Osteoblast (primary cell): ENCODE measurements around the gene SERPINF2. TPM values are rescaled to one million over a fixed set of nuclear protein-coding genes. Genes with fewer than 3 reads are reported as not detected.

Experiments used
- DNase-seq: peaks from one replicate; pipeline ENCODE4 v3.0.0; 2011; ENCODE audit warnings: low spot score, mixed read lengths; ENCODE audit not compliant: insufficient read length; ENCODE audit errors: missing footprints
- H2AFZ ChIP-seq: 2 replicates; pipeline ENCODE4 v1.6.0; 2011; ENCODE audit warnings: mild to moderate bottlenecking, low read length
- H3K27ac ChIP-seq: 2 replicates; pipeline ENCODE4 v1.5.1; 2011; ENCODE audit warnings: mild to moderate bottlenecking, low read depth, low read length, moderate library complexity
- H3K27me3 ChIP-seq: 2 replicates; pipeline ENCODE4 v1.6.0; 2012; ENCODE audit warnings: mild to moderate bottlenecking, control low read depth, inconsistent platforms, low read length, moderate library complexity; ENCODE audit not compliant: insufficient read depth
- H3K36me3 ChIP-seq: 2 replicates; pipeline ENCODE4 v1.5.1; 2011; ENCODE audit warnings: mild to moderate bottlenecking, low read length, control low read depth, moderate library complexity; ENCODE audit not compliant: insufficient read depth
- H3K4me1 ChIP-seq: 2 replicates; pipeline ENCODE4 v1.5.1; 2011; ENCODE audit warnings: mild to moderate bottlenecking, low read length, control low read depth, moderate library complexity; ENCODE audit not compliant: insufficient read depth
- H3K4me2 ChIP-seq: 2 replicates; pipeline ENCODE4 v1.6.0; 2011; ENCODE audit warnings: mild to moderate bottlenecking, low read length; ENCODE audit not compliant: insufficient read depth
- H3K4me3 ChIP-seq: fragments of 200-600 bp; sonication (generic); 3 replicates; pipeline ENCODE4 v1.5.1; 2012; ENCODE audit warnings: mild to moderate bottlenecking, low read length, inconsistent platforms; ENCODE audit not compliant: insufficient read depth
- H3K79me2 ChIP-seq: 2 replicates; pipeline ENCODE4 v1.6.0; 2012; ENCODE audit warnings: mild to moderate bottlenecking, low read length, control low read depth, inconsistent platforms; ENCODE audit not compliant: insufficient read depth
- H3K9me3 ChIP-seq: 2 replicates; pipeline ENCODE4 v1.5.1; 2011; ENCODE audit warnings: low read depth, low read length, control low read depth
- H4K20me1 ChIP-seq: 2 replicates; pipeline ENCODE4 v1.6.0; 2012; ENCODE audit warnings: mild to moderate bottlenecking, low read length, control low read depth; ENCODE audit not compliant: insufficient read depth
- total RNA-seq: library from RNA; depleted of rRNA; stranded (reverse); fragments of >200 nt; gene quantifications from 2 replicates; pipeline ENCODE4 v1.2.3, GENCODE V29; 2012
- TF ChIP-seq, protein P1 (sequence below): IDR thresholded peaks from 2 replicates; pipeline ENCODE4 v1.5.1; 2011; ENCODE audit warnings: mild to moderate bottlenecking, low read depth, low read length, moderate library complexity; ENCODE audit errors: extremely low read depth

SERPINF2 gene
- total RNA-seq, 1 donor: under 0.01 TPM

DNA sequence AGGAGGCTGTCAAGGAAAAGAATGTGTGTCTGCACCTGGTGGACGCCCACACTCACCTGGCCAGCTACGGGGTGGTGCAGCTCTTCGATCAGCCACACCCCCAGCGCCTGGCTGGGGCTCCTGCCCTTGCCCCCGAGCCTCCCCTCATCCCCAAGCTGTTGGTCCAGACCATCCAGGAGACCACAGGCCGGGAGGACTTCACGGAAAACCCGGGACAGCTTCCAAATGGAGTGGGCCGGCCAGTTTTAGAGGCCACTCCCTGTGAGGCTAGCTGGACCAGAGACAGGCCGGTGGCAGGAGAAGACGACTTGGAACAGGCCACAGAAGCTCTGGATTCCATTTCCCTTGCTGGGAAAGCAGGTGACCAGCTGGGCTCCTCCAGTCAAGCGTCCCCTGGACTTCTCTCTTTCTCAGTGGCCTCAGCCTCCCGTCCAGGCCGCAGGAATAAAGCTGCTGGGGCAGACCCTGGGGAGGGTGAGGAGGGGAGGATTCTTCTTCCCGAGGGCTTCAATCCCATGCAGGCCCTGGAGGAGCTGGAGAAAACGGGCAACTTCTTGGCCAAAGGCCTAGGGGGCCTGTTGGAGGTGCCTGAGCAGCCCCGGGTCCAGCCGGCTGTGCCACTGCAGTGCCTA is 15.9 kb upstream of the SERPINF2 start:
- DNase-seq: no peak
- H3K9me3 ChIP-seq: no peaks in the 10 kb centered on the region
- no peaks in the 10 kb centered on the region for H3K27me3 ChIP-seq
- no peak overlapping the region for H3K27ac ChIP-seq
- no peak overlapping the region for H3K4me2 ChIP-seq
- peaks cover 7% of the 10 kb centered on the region for H4K20me1 ChIP-seq
- TF ChIP-seq, protein P1, sequence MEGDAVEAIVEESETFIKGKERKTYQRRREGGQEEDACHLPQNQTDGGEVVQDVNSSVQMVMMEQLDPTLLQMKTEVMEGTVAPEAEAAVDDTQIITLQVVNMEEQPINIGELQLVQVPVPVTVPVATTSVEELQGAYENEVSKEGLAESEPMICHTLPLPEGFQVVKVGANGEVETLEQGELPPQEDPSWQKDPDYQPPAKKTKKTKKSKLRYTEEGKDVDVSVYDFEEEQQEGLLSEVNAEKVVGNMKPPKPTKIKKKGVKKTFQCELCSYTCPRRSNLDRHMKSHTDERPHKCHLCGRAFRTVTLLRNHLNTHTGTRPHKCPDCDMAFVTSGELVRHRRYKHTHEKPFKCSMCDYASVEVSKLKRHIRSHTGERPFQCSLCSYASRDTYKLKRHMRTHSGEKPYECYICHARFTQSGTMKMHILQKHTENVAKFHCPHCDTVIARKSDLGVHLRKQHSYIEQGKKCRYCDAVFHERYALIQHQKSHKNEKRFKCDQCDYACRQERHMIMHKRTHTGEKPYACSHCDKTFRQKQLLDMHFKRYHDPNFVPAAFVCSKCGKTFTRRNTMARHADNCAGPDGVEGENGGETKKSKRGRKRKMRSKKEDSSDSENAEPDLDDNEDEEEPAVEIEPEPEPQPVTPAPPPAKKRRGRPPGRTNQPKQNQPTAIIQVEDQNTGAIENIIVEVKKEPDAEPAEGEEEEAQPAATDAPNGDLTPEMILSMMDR: no peak
- no peak overlapping the region for H2AFZ ChIP-seq
- H3K36me3 ChIP-seq: peaks cover 18% of the 10 kb centered on the region
- peaks cover 11% of the 10 kb centered on the region for H3K4me1 ChIP-seq
- H3K4me3 ChIP-seq: no peak overlapping the region
- peaks cover 45% of the 10 kb centered on the region for H3K79me2 ChIP-seq

DNA sequence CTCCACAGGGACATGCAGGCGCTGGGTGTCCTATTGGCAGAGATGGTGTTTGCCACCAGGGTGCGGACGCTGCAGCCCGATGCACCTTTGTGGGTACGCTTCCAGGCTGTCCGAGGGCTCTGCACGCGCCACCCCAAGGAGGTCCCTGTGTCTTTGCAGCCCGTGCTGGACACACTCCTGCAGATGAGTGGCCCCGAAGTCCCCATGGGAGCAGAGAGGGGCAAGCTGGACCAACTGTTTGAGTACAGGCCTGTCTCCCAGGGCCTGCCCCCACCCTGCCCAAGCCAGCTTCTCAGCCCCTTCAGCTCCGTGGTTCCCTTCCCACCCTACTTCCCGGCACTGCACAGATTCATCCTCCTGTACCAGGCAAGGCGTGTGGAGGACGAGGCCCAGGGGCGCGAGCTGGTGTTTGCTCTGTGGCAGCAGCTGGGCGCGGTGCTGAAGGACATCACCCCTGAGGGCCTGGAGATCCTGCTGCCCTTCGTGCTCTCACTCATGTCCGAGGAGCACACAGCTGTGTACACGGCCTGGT is 15.3 kb upstream of the SERPINF2 start:
- H4K20me1 ChIP-seq: peaks cover 7% of the 10 kb centered on the region
- DNase-seq: no peak
- peaks cover 18% of the 10 kb centered on the region for H3K36me3 ChIP-seq
- H3K27ac ChIP-seq: no peak overlapping the region
- H2AFZ ChIP-seq: no peak overlapping the region
- no peak overlapping the region for H3K4me3 ChIP-seq
- no peaks in the 10 kb centered on the region for H3K27me3 ChIP-seq
- no peaks in the 10 kb centered on the region for H3K9me3 ChIP-seq
- H3K4me1 ChIP-seq: peaks cover 11% of the 10 kb centered on the region
- TF ChIP-seq, protein P1: no peak
- H3K4me2 ChIP-seq: no peak overlapping the region
- H3K79me2 ChIP-seq: peaks cover 45% of the 10 kb centered on the region

DNA sequence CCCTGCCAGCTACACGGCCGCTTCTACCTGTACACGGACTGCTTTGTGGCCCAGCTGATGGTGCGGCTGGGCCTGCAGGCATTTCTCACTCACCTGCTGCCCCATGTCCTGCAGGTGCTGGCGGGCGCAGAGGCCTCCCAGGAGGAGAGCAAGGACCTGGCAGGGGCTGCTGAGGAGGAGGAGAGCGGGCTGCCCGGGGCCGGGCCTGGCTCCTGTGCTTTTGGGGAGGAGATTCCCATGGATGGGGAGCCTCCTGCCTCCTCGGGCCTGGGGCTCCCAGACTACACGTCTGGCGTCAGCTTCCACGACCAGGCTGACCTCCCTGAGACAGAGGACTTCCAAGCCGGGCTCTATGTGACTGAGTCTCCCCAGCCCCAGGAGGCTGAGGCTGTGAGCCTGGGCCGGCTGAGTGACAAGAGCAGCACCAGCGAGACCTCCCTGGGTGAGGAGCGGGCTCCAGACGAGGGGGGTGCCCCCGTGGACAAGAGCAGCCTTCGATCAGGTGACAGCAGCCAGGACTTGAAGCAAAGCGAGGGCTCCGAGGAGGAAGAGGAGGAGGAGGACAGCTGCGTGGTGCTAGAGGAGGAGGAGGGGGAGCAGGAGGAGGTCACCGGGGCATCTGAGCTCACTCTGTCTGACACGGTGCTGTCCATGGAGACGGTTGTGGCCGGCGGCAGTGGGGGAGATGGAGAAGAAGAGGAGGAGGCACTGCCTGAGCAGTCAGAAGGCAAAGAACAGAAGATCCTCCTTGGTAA is 14.6 kb upstream of the SERPINF2 start:
- no peaks in the 10 kb centered on the region for H3K27me3 ChIP-seq
- H2AFZ ChIP-seq: no peak overlapping the region
- TF ChIP-seq, protein P1: no peak
- H3K9me3 ChIP-seq: no peaks in the 10 kb centered on the region
- peaks cover 7% of the 10 kb centered on the region for H4K20me1 ChIP-seq
- no peak for DNase-seq
- H3K79me2 ChIP-seq: peaks cover 45% of the 10 kb centered on the region
- peaks cover 8% of the 10 kb centered on the region for H3K4me1 ChIP-seq
- peaks cover 21% of the 10 kb centered on the region for H3K36me3 ChIP-seq
- H3K4me2 ChIP-seq: no peak overlapping the region
- H3K27ac ChIP-seq: no peak overlapping the region
- H3K4me3 ChIP-seq: no peak overlapping the region

DNA sequence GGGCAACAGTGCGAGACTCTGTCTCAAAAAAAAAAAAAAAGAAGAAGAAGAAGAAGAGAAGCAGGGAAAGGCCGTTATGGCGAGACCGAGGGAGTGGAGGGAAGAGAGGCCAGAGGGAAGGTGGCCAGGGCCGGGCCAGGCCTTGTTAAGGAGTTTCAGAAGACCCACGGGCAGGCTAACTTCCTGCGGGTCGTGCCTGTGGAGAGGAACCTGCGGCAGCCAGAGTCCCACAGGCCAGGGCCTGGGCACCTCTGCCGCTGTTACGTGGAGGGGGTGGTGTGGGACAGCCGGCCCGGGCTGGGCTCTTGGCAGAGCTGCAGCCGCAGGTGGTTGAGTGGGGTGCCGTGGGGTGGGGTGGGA is 12.7 kb upstream of the SERPINF2 start:
- TF ChIP-seq, protein P1: no peak
- H3K27ac ChIP-seq: no peak overlapping the region

More for the DNA sequence above, 12.7 kb upstream of the SERPINF2 start:
- Histone ChIP-seq H3K27me3 (no peaks in the 10 kb centered on the region), H3K79me2 (peaks cover 38% of the 10 kb centered on the region), H3K9me3 (no peaks in the 10 kb centered on the region), H3K4me1 (peaks cover 5% of the 10 kb centered on the region), H4K20me1 (peaks cover 7% of the 10 kb centered on the region), H3K36me3 (peaks cover 25% of the 10 kb centered on the region), H3K4me2 (no peak overlapping the region), H2AFZ (no peak overlapping the region), H3K4me3 (no peak overlapping the region)
- no peak for DNase-seq
